ENCODE measurements around the gene CDYL2. TPM values are rescaled to one million over a fixed set of nuclear protein-coding genes. Genes with fewer than 3 reads are reported as not detected.

Gene CDYL2
- total RNA-seq, 1 donor from 2014 or later: 4.9 TPM

DNA sequence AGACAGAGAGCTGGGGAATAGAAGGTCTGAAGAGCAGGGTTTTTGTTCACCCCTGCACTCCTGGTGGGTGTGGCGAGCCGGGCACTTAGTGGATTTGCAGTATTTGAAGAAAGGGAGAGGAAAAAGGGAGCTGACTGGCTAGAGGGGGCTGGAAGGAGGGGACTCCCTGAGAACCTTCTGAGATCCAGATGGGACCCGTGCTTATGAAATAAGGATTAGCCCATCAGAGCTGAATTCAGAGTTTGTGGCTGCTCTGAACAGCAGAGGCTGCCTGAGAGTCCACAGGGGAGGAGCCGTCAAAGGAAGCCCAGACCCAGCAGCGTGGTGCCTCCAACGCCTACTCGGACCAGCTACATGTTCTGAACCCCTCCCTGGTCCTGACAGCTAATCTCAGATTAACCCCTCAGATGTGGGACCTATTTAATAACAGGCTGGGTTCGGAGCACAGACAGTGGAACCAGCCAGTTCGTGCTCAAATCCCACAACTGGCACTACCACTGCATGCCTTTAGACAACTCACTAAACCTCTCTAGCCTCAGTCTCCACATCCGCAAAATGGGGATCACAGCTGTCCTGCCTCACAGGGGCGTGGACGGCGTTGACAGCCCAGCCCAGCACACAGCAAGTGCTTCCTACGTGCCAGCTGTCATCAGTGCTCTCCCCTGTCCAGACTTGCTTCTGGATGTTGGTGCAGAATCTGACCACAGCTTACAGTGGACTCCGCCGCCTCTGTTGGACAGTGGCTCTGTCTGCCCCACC is 193.0 kb downstream of the CDYL2 start:
- TF ChIP-seq, protein P1, sequence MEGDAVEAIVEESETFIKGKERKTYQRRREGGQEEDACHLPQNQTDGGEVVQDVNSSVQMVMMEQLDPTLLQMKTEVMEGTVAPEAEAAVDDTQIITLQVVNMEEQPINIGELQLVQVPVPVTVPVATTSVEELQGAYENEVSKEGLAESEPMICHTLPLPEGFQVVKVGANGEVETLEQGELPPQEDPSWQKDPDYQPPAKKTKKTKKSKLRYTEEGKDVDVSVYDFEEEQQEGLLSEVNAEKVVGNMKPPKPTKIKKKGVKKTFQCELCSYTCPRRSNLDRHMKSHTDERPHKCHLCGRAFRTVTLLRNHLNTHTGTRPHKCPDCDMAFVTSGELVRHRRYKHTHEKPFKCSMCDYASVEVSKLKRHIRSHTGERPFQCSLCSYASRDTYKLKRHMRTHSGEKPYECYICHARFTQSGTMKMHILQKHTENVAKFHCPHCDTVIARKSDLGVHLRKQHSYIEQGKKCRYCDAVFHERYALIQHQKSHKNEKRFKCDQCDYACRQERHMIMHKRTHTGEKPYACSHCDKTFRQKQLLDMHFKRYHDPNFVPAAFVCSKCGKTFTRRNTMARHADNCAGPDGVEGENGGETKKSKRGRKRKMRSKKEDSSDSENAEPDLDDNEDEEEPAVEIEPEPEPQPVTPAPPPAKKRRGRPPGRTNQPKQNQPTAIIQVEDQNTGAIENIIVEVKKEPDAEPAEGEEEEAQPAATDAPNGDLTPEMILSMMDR (IDR thresholded peaks at IDR 0.05): no peak
- H3K9me3 Mint-ChIP-seq: peaks cover 11% of the 10 kb centered on the region
- Histone ChIP-seq H3K27ac (no peak overlapping the region), H3F3A (ENCODE audit: low read depth) (no peaks in the 10 kb centered on the region), H3K79me2 (ENCODE audit: low read depth) (no peaks in the 10 kb centered on the region), H3K27me3 (no peaks in the 10 kb centered on the region), H3K36me3 (no peaks in the 10 kb centered on the region), H3K4me2 (no peak overlapping the region), H3K4me1 (peaks cover 5% of the 10 kb centered on the region), H3K9me3 (ENCODE audit: low read depth) (no peaks in the 10 kb centered on the region), H3K9ac (no peak overlapping the region), H3K4me3 (no peak overlapping the region), H2AFZ (replicated peaks) (no peak overlapping the region), H4K20me1 (ENCODE audit: low read depth) (no peaks in the 10 kb centered on the region)
- H3K36me3 Mint-ChIP-seq: peaks cover 12% of the 10 kb centered on the region
- H3K4me1 Mint-ChIP-seq: no peaks in the 10 kb centered on the region
- DNase-seq (ENCODE audit: low spot score): no peak
- no peak overlapping the region for H3K4me3 Mint-ChIP-seq
- H3K27ac Mint-ChIP-seq: no peak overlapping the region
- peaks cover 6% of the 10 kb centered on the region for H3K27me3 Mint-ChIP-seq (ENCODE audit: insufficient read depth, low read depth)

DNA sequence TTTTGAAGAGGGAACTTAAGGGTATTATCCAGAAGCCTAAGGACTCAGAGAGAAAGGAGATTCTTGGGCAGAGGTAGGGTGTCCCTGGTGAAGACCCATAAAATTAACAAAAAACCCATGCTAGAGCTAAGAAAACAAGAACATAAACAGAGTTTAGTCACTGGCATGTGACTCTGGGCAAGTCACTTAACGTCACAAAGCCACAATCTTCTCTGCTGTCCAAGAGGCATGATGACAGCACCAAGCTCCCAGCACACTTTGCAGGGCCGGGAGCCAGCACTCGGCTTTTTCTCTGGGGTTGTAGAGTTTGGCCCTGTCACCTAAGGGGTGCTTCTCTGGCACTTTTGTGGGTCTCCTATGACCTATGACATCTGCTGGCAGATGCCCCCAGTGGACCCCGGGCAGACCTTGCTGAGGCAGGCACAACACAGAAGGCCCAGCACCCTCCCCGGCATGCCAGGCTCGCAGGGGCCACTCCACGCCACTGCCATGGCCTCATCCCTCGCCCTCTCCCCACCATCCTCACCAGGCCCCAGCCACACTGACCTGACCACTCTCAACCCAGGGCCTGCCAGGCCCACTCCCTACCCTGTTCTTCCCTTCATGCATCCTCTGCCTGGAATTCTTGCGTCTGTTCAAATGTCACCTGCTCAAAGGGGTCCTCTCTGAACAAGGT is 193.8 kb downstream of the CDYL2 start:
- H3K27ac ChIP-seq: no peak overlapping the region
- H3K4me1 Mint-ChIP-seq: no peaks in the 10 kb centered on the region
- H3K4me3 Mint-ChIP-seq: no peak overlapping the region
- H4K20me1 ChIP-seq (ENCODE audit: low read depth): no peaks in the 10 kb centered on the region
- H3K4me2 ChIP-seq: no peak overlapping the region
- peaks cover 5% of the 10 kb centered on the region for H3K27me3 Mint-ChIP-seq (ENCODE audit: insufficient read depth, low read depth)
- H3K36me3 ChIP-seq: no peaks in the 10 kb centered on the region
- H3K9ac ChIP-seq: no peak overlapping the region
- H3K9me3 ChIP-seq (ENCODE audit: low read depth): no peaks in the 10 kb centered on the region
- H3K27me3 ChIP-seq: no peaks in the 10 kb centered on the region
- H3F3A ChIP-seq (ENCODE audit: low read depth): no peaks in the 10 kb centered on the region
- peaks cover 9% of the 10 kb centered on the region for H3K9me3 Mint-ChIP-seq
- no peak for DNase-seq (ENCODE audit: low spot score)
- peaks cover 13% of the 10 kb centered on the region for H3K36me3 Mint-ChIP-seq
- H3K79me2 ChIP-seq (ENCODE audit: low read depth): no peaks in the 10 kb centered on the region
- H3K27ac Mint-ChIP-seq: no peak overlapping the region
- peaks cover 5% of the 10 kb centered on the region for H3K4me1 ChIP-seq
- H2AFZ ChIP-seq (replicated peaks): no peak overlapping the region
- TF ChIP-seq, protein P1 (IDR thresholded peaks at IDR 0.05): no peak
- no peak for TF ChIP-seq EZH2 (IDR thresholded peaks at IDR 0.05)
- TF ChIP-seq EZH2phosphoT487 (IDR thresholded peaks at IDR 0.05): no peak
- H3K4me3 ChIP-seq: no peak overlapping the region

DNA sequence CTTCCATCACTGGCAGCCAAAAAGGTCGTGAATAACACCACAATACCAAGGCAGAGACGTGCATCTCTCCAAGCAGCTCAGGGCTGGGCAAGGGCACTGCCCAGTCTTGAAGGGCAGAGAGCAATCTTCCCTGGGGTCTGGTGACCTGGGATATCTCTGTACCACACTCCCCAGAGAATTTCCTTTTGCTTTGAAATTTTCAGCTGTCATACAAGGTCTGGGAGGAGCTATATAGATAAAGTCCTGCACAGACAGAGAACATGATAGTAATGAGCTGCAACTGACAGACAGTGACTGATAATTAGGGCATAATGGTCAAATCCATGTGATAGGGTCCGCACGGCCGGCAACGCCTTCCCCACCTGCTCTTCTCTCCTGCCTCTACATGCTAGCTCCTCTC is 195.5 kb downstream of the CDYL2 start:
- Histone ChIP-seq H3K9me3 (ENCODE audit: low read depth) (no peaks in the 10 kb centered on the region), H3F3A (ENCODE audit: low read depth) (no peaks in the 10 kb centered on the region), H3K79me2 (ENCODE audit: low read depth) (no peaks in the 10 kb centered on the region), H4K20me1 (ENCODE audit: low read depth) (no peaks in the 10 kb centered on the region), H3K27ac (no peak overlapping the region), H2AFZ (replicated peaks) (no peak overlapping the region), H3K4me1 (peaks cover 5% of the 10 kb centered on the region), H3K27me3 (no peaks in the 10 kb centered on the region), H3K4me3 (no peak overlapping the region), H3K36me3 (no peaks in the 10 kb centered on the region), H3K4me2 (no peak overlapping the region), H3K9ac (no peak overlapping the region)
- Mint-ChIP-seq H3K9me3 (peaks cover 6% of the 10 kb centered on the region), H3K4me1 (no peaks in the 10 kb centered on the region), H3K27me3 (ENCODE audit: insufficient read depth, low read depth) (peaks cover 5% of the 10 kb centered on the region), H3K36me3 (peaks cover 12% of the 10 kb centered on the region), H3K27ac (no peak overlapping the region), H3K4me3 (no peak overlapping the region)
- TF ChIP-seq EZH2phosphoT487 (IDR thresholded peaks at IDR 0.05) (no peak), EZH2 (IDR thresholded peaks at IDR 0.05) (no peak)
- TF ChIP-seq, protein P1 (IDR thresholded peaks at IDR 0.05): no peak
- DNase-seq (ENCODE audit: low spot score): no peak
